Measurements from ENCODE around the gene OTX1. TPM values are rescaled to one million over a fixed set of nuclear protein-coding genes. Genes with fewer than 3 reads are reported as not detected.

OTX1 gene
- total RNA-seq, 6 donors from 2014 or later: 0.24 to 1.7 (median 0.34) TPM; not detected in 1

DNA sequence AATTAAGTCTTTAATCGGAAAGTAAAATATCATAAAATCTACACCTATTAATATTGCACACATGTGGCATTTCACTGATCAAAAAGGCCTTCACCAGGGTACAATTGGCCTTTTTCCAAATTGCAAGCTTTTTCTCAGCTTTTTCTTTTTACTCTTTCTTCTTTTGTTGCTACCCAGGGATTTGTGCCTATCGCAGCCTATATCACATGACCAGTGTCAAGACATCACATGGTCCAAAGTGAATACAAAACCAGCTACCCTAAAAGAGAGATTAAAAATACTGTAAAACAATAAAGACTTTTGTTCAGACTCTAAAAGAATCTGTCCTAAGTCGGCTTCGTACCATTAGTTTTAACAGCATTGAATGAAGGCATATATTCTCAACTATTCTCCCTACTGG, 15.0 kb upstream of the OTX1 start:
- Histone ChIP-seq H3K4me1 (no peaks in the 10 kb centered on the region), H3K27ac (no peak overlapping the region), H3K27me3 (no peaks in the 10 kb centered on the region), H3K4me3 (no peak overlapping the region), H3K9me3 (no peaks in the 10 kb centered on the region), H3K36me3 (no peaks in the 10 kb centered on the region)
- WGBS, 2 donors: 96 to 97% methylated on average over 4 of the region's 4 CpGs
- ATAC-seq (ENCODE audit: low FRiP score in 2 of 2) (no peak), DNase-seq (no peak)
- TF ChIP-seq POLR2AphosphoS5 (IDR thresholded peaks at IDR 0.05) (no peak), POLR2A (IDR thresholded peaks at IDR 0.05) (no peak)
- TF ChIP-seq, protein P1, sequence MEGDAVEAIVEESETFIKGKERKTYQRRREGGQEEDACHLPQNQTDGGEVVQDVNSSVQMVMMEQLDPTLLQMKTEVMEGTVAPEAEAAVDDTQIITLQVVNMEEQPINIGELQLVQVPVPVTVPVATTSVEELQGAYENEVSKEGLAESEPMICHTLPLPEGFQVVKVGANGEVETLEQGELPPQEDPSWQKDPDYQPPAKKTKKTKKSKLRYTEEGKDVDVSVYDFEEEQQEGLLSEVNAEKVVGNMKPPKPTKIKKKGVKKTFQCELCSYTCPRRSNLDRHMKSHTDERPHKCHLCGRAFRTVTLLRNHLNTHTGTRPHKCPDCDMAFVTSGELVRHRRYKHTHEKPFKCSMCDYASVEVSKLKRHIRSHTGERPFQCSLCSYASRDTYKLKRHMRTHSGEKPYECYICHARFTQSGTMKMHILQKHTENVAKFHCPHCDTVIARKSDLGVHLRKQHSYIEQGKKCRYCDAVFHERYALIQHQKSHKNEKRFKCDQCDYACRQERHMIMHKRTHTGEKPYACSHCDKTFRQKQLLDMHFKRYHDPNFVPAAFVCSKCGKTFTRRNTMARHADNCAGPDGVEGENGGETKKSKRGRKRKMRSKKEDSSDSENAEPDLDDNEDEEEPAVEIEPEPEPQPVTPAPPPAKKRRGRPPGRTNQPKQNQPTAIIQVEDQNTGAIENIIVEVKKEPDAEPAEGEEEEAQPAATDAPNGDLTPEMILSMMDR (IDR thresholded peaks at IDR 0.05): no peak

DNA sequence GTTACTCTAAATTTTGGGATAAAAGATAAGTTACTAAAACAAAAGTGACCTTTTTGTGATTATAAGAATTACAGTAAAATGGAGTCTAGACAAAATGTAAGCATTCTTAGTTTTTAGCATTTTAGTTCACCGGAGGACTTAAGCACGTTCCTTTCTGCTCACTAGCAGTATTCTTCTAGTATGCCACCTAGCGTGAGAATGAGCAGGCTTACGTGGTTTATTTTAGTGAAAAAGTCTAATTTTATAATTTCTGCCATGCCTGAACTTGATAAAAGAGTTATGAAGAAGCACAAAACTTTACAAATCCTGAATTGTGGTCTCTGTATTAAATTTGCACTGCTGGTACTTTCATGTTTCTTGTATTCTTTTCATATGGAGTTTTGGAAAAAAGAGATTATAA, 12.6 kb upstream of the OTX1 start:
- WGBS, 2 donors: 94 to 99% methylated on average over 4 of the region's 4 CpGs
- ATAC-seq (ENCODE audit: low FRiP score in 2 of 2): no peak
- Histone ChIP-seq H3K27ac (no peak overlapping the region), H3K36me3 (no peaks in the 10 kb centered on the region), H3K4me1 (no peaks in the 10 kb centered on the region), H3K9me3 (no peaks in the 10 kb centered on the region), H3K4me3 (no peak overlapping the region), H3K27me3 (no peaks in the 10 kb centered on the region)
- no peak for TF ChIP-seq POLR2A (IDR thresholded peaks at IDR 0.05)
- TF ChIP-seq, protein P1 (IDR thresholded peaks at IDR 0.05): no peak
- no peak for TF ChIP-seq POLR2AphosphoS5 (IDR thresholded peaks at IDR 0.05)
- TF ChIP-seq EP300 (IDR thresholded peaks at IDR 0.05): no peak
- DNase-seq: no peak

DNA sequence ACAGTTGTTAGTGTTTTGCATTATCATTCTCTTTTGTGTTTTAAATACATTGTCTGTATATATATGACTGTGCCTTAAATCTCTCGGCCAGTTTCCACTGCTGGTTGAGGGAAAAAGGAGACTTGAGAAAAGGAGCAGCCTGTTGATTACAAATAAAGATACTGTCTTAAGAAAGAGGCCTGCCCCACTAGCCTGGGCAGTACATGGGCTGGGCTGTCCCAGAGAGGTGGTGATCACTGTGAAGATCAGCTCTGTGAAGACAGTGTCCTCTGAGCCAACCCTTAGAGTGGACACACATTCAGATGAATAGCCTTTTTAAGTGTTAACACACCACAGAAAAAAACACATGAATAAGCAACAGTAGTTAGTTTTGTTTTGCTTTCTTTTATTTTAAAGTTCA, 10.0 kb upstream of the OTX1 start:
- no peak for DNase-seq

DNA sequence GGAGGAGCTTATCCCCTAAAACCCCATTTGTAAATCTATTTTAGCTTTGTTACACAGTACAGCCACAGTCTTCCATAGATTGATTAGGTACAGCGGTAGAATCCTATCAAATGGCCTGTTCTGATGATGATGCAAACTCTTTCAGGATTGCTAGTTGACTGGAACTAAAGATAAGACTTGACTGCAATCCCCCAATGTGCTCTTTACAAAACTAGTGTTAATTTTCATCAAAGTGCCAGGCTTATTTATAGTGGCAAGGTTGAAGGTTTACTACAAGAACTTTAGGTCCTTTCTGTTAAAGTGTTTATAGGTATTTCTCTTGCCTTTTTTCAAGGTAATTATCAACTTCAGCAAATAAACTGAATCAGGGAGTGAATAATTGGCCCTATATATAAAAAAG, 9.0 kb upstream of the OTX1 start:
- TF ChIP-seq, protein P1 (IDR thresholded peaks at IDR 0.05): no peak
- TF ChIP-seq EP300 (IDR thresholded peaks at IDR 0.05): no peak
- Histone ChIP-seq H3K36me3 (peaks cover 0 to 4% (median 0%) of the 10 kb centered on the region in 4 donors), H3K27me3 (no peaks in the 10 kb centered on the region), H3K4me3 (no peak overlapping the region), H3K4me1 (no peaks in the 10 kb centered on the region), H3K27ac (no peak overlapping the region), H3K9me3 (no peaks in the 10 kb centered on the region)
- ATAC-seq (ENCODE audit: low FRiP score in 2 of 2): no peak
- no peak for DNase-seq
- WGBS, 2 donors: 92 to 100% methylated on average over 1 of the region's 1 CpG

More for the DNA sequence above, 10.0 kb upstream of the OTX1 start:
- WGBS, 2 donors: 95 to 100% methylated on average over 1 of the region's 1 CpG
- TF ChIP-seq, protein P1 (IDR thresholded peaks at IDR 0.05): no peak
- TF ChIP-seq POLR2AphosphoS5 (IDR thresholded peaks at IDR 0.05): no peak
- no peak for TF ChIP-seq EP300 (IDR thresholded peaks at IDR 0.05)
- TF ChIP-seq POLR2A (IDR thresholded peaks at IDR 0.05): no peak
- H3K27me3 ChIP-seq: no peaks in the 10 kb centered on the region
- no peak overlapping the region for H3K27ac ChIP-seq
- H3K9me3 ChIP-seq: no peaks in the 10 kb centered on the region
- H3K36me3 ChIP-seq: peaks cover 0 to 3% (median 0%) of the 10 kb centered on the region in 4 donors
- H3K4me3 ChIP-seq: no peak overlapping the region
- no peak for ATAC-seq (ENCODE audit: low FRiP score in 2 of 2)
- no peaks in the 10 kb centered on the region for H3K4me1 ChIP-seq

Data from upper lobe of left lung (tissue), 6 donors.